Measurements from ENCODE around the gene TAAR9.

GRCh38 chr6:132527791-132528190, 10.3 kb upstream of the TAAR9 start:
- TF ChIP-seq POLR2A (IDR thresholded peaks at IDR 0.05) (no peak), CTCF (IDR thresholded peaks at IDR 0.05) (no peak)

All from Peyer's patch (tissue), 4 donors.